HEK293 (cell line): ENCODE data around the gene HTATSF1.
A peak's percentile ranks its signal among the peaks of the same experiment; 100 is the strongest.

Experiments used
- CTCF ChIA-PET: fragments of 350-600 bp; formaldehyde crosslinking; extraction: SDS; loops from one replicate; lab custom pipeline; 2021; ENCODE audit warnings: antibody characterized with exemption; lab: Yijun Ruan, JAX
- POLR2A ChIA-PET: fragments of 300-600 bp; formaldehyde crosslinking; extraction: SDS; loops from one replicate; lab custom pipeline; 2020; ENCODE audit warnings: antibody characterized with exemption, inconsistent platforms; lab: Yijun Ruan, JAX
- H3K27ac ChIP-seq: fragments of 200-500 bp; sonication (Bioruptor generic); 2 replicates; pipeline ENCODE4 v1.5.1; 2014; ENCODE audit warnings: low read depth, low read length, control low read depth, inconsistent platforms; ENCODE audit errors: extremely low read depth
- H3K36me3 ChIP-seq, 2 experiments: fragments of 200-500 bp in 1 of 2; sonication (Bioruptor generic) in 1 of 2; 1 replicate in 1 of 2; 2 replicates in 1 of 2; pipeline ENCODE4 v1.5.1; 2014 to 2017; ENCODE audit warnings: inconsistent platforms in 2 of 2, low read length in 2 of 2; ENCODE audit not compliant: control insufficient read depth in 2 of 2, insufficient read depth in 1 of 2
- H3K4me1 ChIP-seq: fragments of 200-500 bp; sonication (Bioruptor generic); 2 replicates; pipeline ENCODE4 v1.5.1; 2014; ENCODE audit warnings: mild to moderate bottlenecking, low read length, inconsistent platforms; ENCODE audit not compliant: control insufficient read depth, insufficient read depth
- H3K4me3 ChIP-seq: 2 replicates; pipeline ENCODE4 v1.5.1; 2011; ENCODE audit warnings: low read depth, mild to moderate bottlenecking, control low read depth, low read length, moderate library complexity
- H3K9me3 ChIP-seq: fragments of 200-500 bp; sonication (Bioruptor generic); 2 replicates; pipeline ENCODE4 v1.5.1; 2014; ENCODE audit warnings: low read depth, low read length, inconsistent platforms; ENCODE audit not compliant: control insufficient read depth, insufficient read depth
- EGR2 ChIP-seq: fragments of 450-650 bp; formaldehyde crosslinking; IDR thresholded peaks from 2 replicates; pipeline ENCODE4 v1.5.1; 2016; ENCODE audit warnings: low read depth, missing biosample characterization, missing genetic modification characterization
- GLIS1 ChIP-seq: fragments of 450-650 bp; formaldehyde crosslinking; IDR thresholded peaks from 2 replicates; pipeline ENCODE4 v1.5.1; 2016; ENCODE audit warnings: missing biosample characterization, missing genetic modification characterization
- HOXA7 ChIP-seq: sonication (generic); formaldehyde crosslinking; IDR thresholded peaks from 2 replicates; pipeline ENCODE4 v1.8.1; 2022; ENCODE audit warnings: missing genetic modification reagents, borderline replicate concordance
- KLF10 ChIP-seq: fragments of 450-650 bp; IDR thresholded peaks from 2 replicates; pipeline ENCODE4 v1.5.1; 2018; ENCODE audit warnings: missing biosample characterization, mild to moderate bottlenecking, missing genetic modification characterization
- KLF9 ChIP-seq: fragments of 450-650 bp; formaldehyde crosslinking; IDR thresholded peaks from 2 replicates; pipeline ENCODE4 v1.5.1; 2016; ENCODE audit warnings: missing biosample characterization, missing genetic modification characterization, low read depth
- OSR2 ChIP-seq: fragments of 450-650 bp; formaldehyde crosslinking; IDR thresholded peaks from 2 replicates; pipeline ENCODE4 v1.5.1; 2016; ENCODE audit warnings: missing biosample characterization, missing genetic modification characterization
- PRDM1 ChIP-seq: fragments of 450-650 bp; formaldehyde crosslinking; IDR thresholded peaks from 2 replicates; pipeline ENCODE4; 2016; ENCODE audit warnings: missing biosample characterization, missing genetic modification characterization
- SP3 ChIP-seq: fragments of 450-650 bp; formaldehyde crosslinking; IDR thresholded peaks from 2 replicates; pipeline ENCODE4 v1.5.1; 2016; ENCODE audit warnings: missing biosample characterization, missing genetic modification characterization
- SP7 ChIP-seq: fragments of 450-650 bp; formaldehyde crosslinking; IDR thresholded peaks from 2 replicates; pipeline ENCODE4 v1.5.1; 2016; ENCODE audit warnings: missing biosample characterization, missing genetic modification characterization
- ZBTB1 ChIP-seq: fragments of 450-650 bp; formaldehyde crosslinking; IDR thresholded peaks from 2 replicates; pipeline ENCODE4 v1.5.1; 2016; ENCODE audit warnings: missing biosample characterization, missing genetic modification characterization
- ZBTB11 ChIP-seq: fragments of 450-650 bp; formaldehyde crosslinking; conservative IDR thresholded peaks from 2 replicates; pipeline ENCODE4 v1.5.1; 2016; ENCODE audit warnings: low read depth, missing biosample characterization, missing genetic modification characterization
- ZBTB17 ChIP-seq: fragments of 450-650 bp; formaldehyde crosslinking; IDR thresholded peaks from 2 replicates; pipeline ENCODE4 v1.5.1; 2016; ENCODE audit warnings: missing biosample characterization, missing genetic modification characterization
- ZBTB21 ChIP-seq: fragments of 450-650 bp; formaldehyde crosslinking; IDR thresholded peaks from 2 replicates; pipeline ENCODE4 v1.5.1; 2017; ENCODE audit warnings: missing biosample characterization, missing genetic modification characterization
- ZEB2 ChIP-seq: fragments of 450-650 bp; formaldehyde crosslinking; IDR thresholded peaks from 2 replicates; pipeline ENCODE4 v1.5.1; 2016; ENCODE audit warnings: missing biosample characterization, missing genetic modification characterization
- ZFHX2 ChIP-seq: fragments of 450-650 bp; formaldehyde crosslinking; conservative IDR thresholded peaks from 2 replicates; pipeline ENCODE4 v1.5.1; 2016; ENCODE audit warnings: missing biosample characterization, missing genetic modification characterization
- ZNF211 ChIP-seq: fragments of 450-650 bp; formaldehyde crosslinking; IDR thresholded peaks from 2 replicates; pipeline ENCODE4 v1.5.1; 2016; ENCODE audit warnings: low read depth, missing biosample characterization, missing genetic modification characterization
- ZNF266 ChIP-seq: fragments of 450-650 bp; formaldehyde crosslinking; IDR thresholded peaks from 2 replicates; pipeline ENCODE4 v1.5.1; 2016; ENCODE audit warnings: missing biosample characterization, missing genetic modification characterization, low read depth
- ZNF324 ChIP-seq: fragments of 450-650 bp; formaldehyde crosslinking; IDR thresholded peaks from 2 replicates; pipeline ENCODE4 v1.5.1; 2016; ENCODE audit warnings: missing biosample characterization, missing genetic modification characterization
- ZNF335 ChIP-seq: fragments of 450-650 bp; formaldehyde crosslinking; conservative IDR thresholded peaks from 2 replicates; pipeline ENCODE4 v1.5.1; 2016; ENCODE audit warnings: missing biosample characterization, missing genetic modification characterization
- ZNF423 ChIP-seq: fragments of 450-650 bp; formaldehyde crosslinking; IDR thresholded peaks from 2 replicates; pipeline ENCODE4 v1.5.1; 2016; ENCODE audit warnings: missing biosample characterization, missing genetic modification characterization
- ZNF501 ChIP-seq: fragments of 450-650 bp; formaldehyde crosslinking; IDR thresholded peaks from 2 replicates; pipeline ENCODE4 v1.5.1; 2016; ENCODE audit warnings: missing biosample characterization, missing genetic modification characterization
- ZNF580 ChIP-seq: fragments of 450-650 bp; formaldehyde crosslinking; IDR thresholded peaks from 2 replicates; pipeline ENCODE4 v1.5.1; 2016; ENCODE audit warnings: missing biosample characterization, missing genetic modification characterization
- ZNF629 ChIP-seq: fragments of 450-650 bp; formaldehyde crosslinking; IDR thresholded peaks from 2 replicates; pipeline ENCODE4 v1.5.1; 2017; ENCODE audit warnings: missing biosample characterization, missing genetic modification characterization
- ZNF76 ChIP-seq: fragments of 450-650 bp; formaldehyde crosslinking; IDR thresholded peaks from 2 replicates; pipeline ENCODE4; 2016; ENCODE audit warnings: low read depth, missing biosample characterization, missing genetic modification characterization, borderline replicate concordance
- ZXDB ChIP-seq: fragments of 450-650 bp; formaldehyde crosslinking; IDR thresholded peaks from 2 replicates; pipeline ENCODE4 v1.5.1; 2016; ENCODE audit warnings: missing biosample characterization, missing genetic modification characterization
- TF ChIP-seq, protein P1 (sequence below): fragments of 450-650 bp; formaldehyde crosslinking; IDR thresholded peaks from 2 replicates; pipeline ENCODE4 v1.5.1; 2016; ENCODE audit warnings: missing biosample characterization, missing genetic modification characterization, borderline replicate concordance
- TF ChIP-seq, protein P2 (sequence below): fragments of 450-650 bp; formaldehyde crosslinking; IDR thresholded peaks from 2 replicates; pipeline ENCODE4 v1.5.1; 2016; ENCODE audit warnings: missing biosample characterization, missing genetic modification characterization

The HTATSF1 gene

DNA sequence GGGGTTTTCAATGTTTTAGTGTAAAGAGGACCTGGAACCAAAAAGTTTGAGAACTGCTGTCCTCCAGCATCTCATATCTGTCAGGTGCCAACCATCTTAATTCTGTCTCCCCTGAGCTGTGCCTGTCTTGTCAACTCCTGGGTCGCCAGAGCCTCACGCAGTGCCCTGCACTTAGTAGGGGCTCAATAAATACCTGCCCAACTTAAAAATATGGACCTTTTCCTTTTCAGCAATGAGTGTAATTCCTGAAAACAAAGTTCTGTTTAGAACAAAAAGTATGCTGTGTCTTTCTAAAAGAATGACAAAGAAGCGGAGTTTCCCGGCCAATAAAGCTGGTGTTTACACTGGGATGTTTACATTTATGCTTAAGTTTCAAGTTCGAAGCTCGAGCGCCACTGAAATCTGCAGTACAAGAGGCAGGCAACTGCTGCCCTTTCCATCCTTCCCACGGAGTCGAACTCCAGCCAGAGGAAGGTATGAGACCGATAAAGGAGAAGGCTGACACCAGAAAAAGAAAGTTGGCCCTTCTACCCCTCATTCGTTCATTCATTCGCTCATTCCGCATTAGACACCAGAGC lies 1.1 kb upstream of the HTATSF1 start (continued):
- TF ChIP-seq ZBTB17 (tag by site-specific recombination) (peak; percentile 88; the same call in 1 of the 2 replicates), ZNF335 (tag by site-specific recombination) (peak; percentile 79), ZNF211 (tag by site-specific recombination) (no peak), HOXA7 (CRISPR knock-in tag) (no peak), ZNF580 (tag by site-specific recombination) (0 out of 2 replicates have a peak, but pooled peaks have one; percentile 45), ZNF266 (tag by site-specific recombination) (no peak)
- TF ChIP-seq, protein P1, sequence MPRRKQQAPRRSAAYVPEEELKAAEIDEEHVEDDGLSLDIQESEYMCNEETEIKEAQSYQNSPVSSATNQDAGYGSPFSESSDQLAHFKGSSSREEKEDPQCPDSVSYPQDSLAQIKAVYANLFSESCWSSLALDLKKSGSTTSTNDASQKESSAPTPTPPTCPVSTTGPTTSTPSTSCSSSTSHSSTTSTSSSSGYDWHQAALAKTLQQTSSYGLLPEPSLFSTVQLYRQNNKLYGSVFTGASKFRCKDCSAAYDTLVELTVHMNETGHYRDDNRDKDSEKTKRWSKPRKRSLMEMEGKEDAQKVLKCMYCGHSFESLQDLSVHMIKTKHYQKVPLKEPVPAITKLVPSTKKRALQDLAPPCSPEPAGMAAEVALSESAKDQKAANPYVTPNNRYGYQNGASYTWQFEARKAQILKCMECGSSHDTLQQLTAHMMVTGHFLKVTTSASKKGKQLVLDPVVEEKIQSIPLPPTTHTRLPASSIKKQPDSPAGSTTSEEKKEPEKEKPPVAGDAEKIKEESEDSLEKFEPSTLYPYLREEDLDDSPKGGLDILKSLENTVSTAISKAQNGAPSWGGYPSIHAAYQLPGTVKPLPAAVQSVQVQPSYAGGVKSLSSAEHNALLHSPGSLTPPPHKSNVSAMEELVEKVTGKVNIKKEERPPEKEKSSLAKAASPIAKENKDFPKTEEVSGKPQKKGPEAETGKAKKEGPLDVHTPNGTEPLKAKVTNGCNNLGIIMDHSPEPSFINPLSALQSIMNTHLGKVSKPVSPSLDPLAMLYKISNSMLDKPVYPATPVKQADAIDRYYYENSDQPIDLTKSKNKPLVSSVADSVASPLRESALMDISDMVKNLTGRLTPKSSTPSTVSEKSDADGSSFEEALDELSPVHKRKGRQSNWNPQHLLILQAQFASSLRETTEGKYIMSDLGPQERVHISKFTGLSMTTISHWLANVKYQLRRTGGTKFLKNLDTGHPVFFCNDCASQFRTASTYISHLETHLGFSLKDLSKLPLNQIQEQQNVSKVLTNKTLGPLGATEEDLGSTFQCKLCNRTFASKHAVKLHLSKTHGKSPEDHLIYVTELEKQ (tag by site-specific recombination): no peak

- H3K9me3 ChIP-seq: no peaks in the 10 kb centered on the region
- peaks cover 20 to 22% of the 10 kb centered on the region in 2 experiments; a peak in 2 of 3 replicates for H3K36me3 ChIP-seq
- peak overlapping the region; percentile 97 for H3K27ac ChIP-seq
- POLR2A ChIA-PET: interaction anchor here (1.0 to 1.9 kb wide), 2 partner anchors 78 to 515 kb away, joined by 5 to 9 read pairs; no protein-coding TSS in a partner anchor
- H3K4me3 ChIP-seq: peak overlapping the region; percentile 60
- CTCF ChIA-PET: interaction anchor here (1.2 to 2.1 kb wide), 3 partner anchors 80 to 469 kb away, joined by 3 to 7 read pairs (median 4); no protein-coding TSS in a partner anchor
- H3K4me1 ChIP-seq: peaks cover 2% of the 10 kb centered on the region; the same call in 1 of the 2 replicates
- peak; percentile 85 for TF ChIP-seq EGR2 (tag by site-specific recombination)
- peak; percentile 77 for TF ChIP-seq ZEB2
- TF ChIP-seq ZBTB21 (tag by site-specific recombination): 0 out of 2 replicates have a peak, but pooled peaks have one; percentile 18
- peak; percentile 85 for TF ChIP-seq KLF10 (tag by site-specific recombination)
- peak; percentile 90 for TF ChIP-seq ZFHX2
- peak; percentile 65 for TF ChIP-seq ZXDB (tag by site-specific recombination)
- peak; percentile 74 for TF ChIP-seq PRDM1 (tag by site-specific recombination)
- peak; percentile 55 for TF ChIP-seq SP7 (tag by site-specific recombination)
- TF ChIP-seq GLIS1 (tag by site-specific recombination): peak; percentile 82
- TF ChIP-seq ZNF423 (tag by site-specific recombination): peak; percentile 78
- TF ChIP-seq ZNF501 (tag by site-specific recombination): peak; percentile 27; the same call in 1 of the 2 replicates
- TF ChIP-seq, protein P2, sequence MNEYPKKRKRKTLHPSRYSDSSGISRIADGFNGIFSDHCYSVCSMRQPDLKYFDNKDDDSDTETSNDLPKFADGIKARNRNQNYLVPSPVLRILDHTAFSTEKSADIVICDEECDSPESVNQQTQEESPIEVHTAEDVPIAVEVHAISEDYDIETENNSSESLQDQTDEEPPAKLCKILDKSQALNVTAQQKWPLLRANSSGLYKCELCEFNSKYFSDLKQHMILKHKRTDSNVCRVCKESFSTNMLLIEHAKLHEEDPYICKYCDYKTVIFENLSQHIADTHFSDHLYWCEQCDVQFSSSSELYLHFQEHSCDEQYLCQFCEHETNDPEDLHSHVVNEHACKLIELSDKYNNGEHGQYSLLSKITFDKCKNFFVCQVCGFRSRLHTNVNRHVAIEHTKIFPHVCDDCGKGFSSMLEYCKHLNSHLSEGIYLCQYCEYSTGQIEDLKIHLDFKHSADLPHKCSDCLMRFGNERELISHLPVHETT (tag by site-specific recombination): peak; percentile 50; the same call in 1 of the 2 replicates
- 0 out of 2 replicates have a peak, but pooled peaks have one; percentile 11 for TF ChIP-seq OSR2
- no peak for TF ChIP-seq ZNF266 (tag by site-specific recombination)
- peak; percentile 72; the same call in 1 of the 2 replicates for TF ChIP-seq ZNF629 (tag by site-specific recombination)
- TF ChIP-seq ZNF76: no peak
- peak; percentile 25; the same call in 1 of the 2 replicates for TF ChIP-seq ZNF324 (tag by site-specific recombination)
- peak; percentile 84 for TF ChIP-seq KLF9
- TF ChIP-seq ZBTB1 (tag by site-specific recombination): no peak
- peak; percentile 81 for TF ChIP-seq ZBTB11
- peak; percentile 83 for TF ChIP-seq SP3 (tag by site-specific recombination)
These were observed 432 bp upstream of the HTATSF1 start for GRCh38 chrX:136496764-136497555.
